DOHH2 (cell line): Measurements from ENCODE around the gene ENPP7.

Source experiments
- CTCF ChIP-seq: fragments of 200-600 bp; sonication (generic); IDR thresholded peaks from one replicate; pipeline ENCODE4 v1.5.1; 2014; ENCODE audit warnings: antibody characterized with exemption, mild to moderate bottlenecking, low read depth, low read length; ENCODE audit not compliant: poor library complexity, severe bottlenecking
- EZH2phosphoT487 ChIP-seq: fragments of 200-600 bp; sonication (generic); IDR thresholded peaks from 2 replicates; pipeline ENCODE4 v1.6.1; 2017; ENCODE audit warnings: borderline replicate concordance, mild to moderate bottlenecking, antibody characterized with exemption, low read length, moderate library complexity, mixed read lengths

GRCh38 chr17:79737046-79737921, 6.5 kb downstream of the ENPP7 start:
- no peak for TF ChIP-seq CTCF
- no peak for TF ChIP-seq EZH2phosphoT487
